GM23338 (cell line): ENCODE results near the gene RNF214.

ENCODE experiments used
- CREB1 ChIP-seq: fragments of 250-450 bp; sonication (Bioruptor Pico); IDR thresholded peaks from 2 replicates; pipeline ENCODE4 v1.5.0; 2020; ENCODE audit warnings: low read depth, mild to moderate bottlenecking, moderate library complexity
- CTCF ChIP-seq, 2 experiments: fragments of 200-600 bp in 1 of 2; sonication (generic) in 1 of 2; conservative IDR thresholded peaks; 2 replicates each; pipeline versions ENCODE4 v1.5.1 to v1.6.1; 2016 to 2017; ENCODE audit warnings: antibody characterized with exemption in 2 of 2, low read depth in 2 of 2, mild to moderate bottlenecking in 2 of 2, moderate library complexity in 1 of 2
- ETS1 ChIP-seq: IDR thresholded peaks from 2 replicates; pipeline ENCODE4 v1.6.1; 2016; ENCODE audit warnings: antibody characterized with exemption
- EZH2 ChIP-seq: fragments of 200-600 bp; sonication (generic); IDR thresholded peaks from one replicate; pipeline ENCODE4 v1.8.0; 2017; ENCODE audit warnings: antibody characterized with exemption, mild to moderate bottlenecking, low read depth; ENCODE audit not compliant: unreplicated experiment
- EZH2phosphoT487 ChIP-seq: fragments of 200-600 bp; sonication (generic); IDR thresholded peaks from one replicate; pipeline ENCODE4 v1.8.1; 2018; ENCODE audit warnings: antibody characterized with exemption; ENCODE audit not compliant: unreplicated experiment
- JUNB ChIP-seq: IDR thresholded peaks from one replicate; pipeline ENCODE4 v1.6.1; 2016; ENCODE audit warnings: antibody characterized with exemption; ENCODE audit not compliant: unreplicated experiment
- POLR2AphosphoS5 ChIP-seq: IDR thresholded peaks from 2 replicates; pipeline ENCODE4 v1.6.1; 2016; ENCODE audit warnings: antibody characterized with exemption, low read depth
- REST ChIP-seq: IDR thresholded peaks from one replicate; pipeline ENCODE4 v1.6.1; 2018; ENCODE audit warnings: antibody characterized with exemption; ENCODE audit not compliant: unreplicated experiment
- ZNF331 ChIP-seq: fragments of 250-450 bp; sonication (Bioruptor Pico); IDR thresholded peaks from 2 replicates; pipeline ENCODE4 v1.5.0; 2020; ENCODE audit warnings: low read depth, mild to moderate bottlenecking, moderate library complexity

- TF ChIP-seq CTCF (conservative IDR thresholded peaks at IDR 0.05; ENCODE audit: low read depth in 2 of 2) (no peak), EZH2 (no peak), POLR2AphosphoS5 (no peak), JUNB (no peak), EZH2phosphoT487 (no peak), CREB1 (CRISPR knock-in tag) (no peak), ETS1 (no peak), REST (no peak), ZNF331 (CRISPR knock-in tag) (no peak)
Observed at GRCh38 chr11:117210620-117211019, 21.9 kb upstream of the RNF214 start.
